Measurements from ENCODE around the gene CHCHD10. TPM values are rescaled to one million over a fixed set of nuclear protein-coding genes. Genes with fewer than 3 reads are reported as not detected.
A peak's percentile ranks its signal among the peaks of the same experiment; 100 is the strongest.

Gene CHCHD10
- total RNA-seq, 4 donors from 2014 or later = 26.7 to 46.4 (median 32.2) TPM

DNA sequence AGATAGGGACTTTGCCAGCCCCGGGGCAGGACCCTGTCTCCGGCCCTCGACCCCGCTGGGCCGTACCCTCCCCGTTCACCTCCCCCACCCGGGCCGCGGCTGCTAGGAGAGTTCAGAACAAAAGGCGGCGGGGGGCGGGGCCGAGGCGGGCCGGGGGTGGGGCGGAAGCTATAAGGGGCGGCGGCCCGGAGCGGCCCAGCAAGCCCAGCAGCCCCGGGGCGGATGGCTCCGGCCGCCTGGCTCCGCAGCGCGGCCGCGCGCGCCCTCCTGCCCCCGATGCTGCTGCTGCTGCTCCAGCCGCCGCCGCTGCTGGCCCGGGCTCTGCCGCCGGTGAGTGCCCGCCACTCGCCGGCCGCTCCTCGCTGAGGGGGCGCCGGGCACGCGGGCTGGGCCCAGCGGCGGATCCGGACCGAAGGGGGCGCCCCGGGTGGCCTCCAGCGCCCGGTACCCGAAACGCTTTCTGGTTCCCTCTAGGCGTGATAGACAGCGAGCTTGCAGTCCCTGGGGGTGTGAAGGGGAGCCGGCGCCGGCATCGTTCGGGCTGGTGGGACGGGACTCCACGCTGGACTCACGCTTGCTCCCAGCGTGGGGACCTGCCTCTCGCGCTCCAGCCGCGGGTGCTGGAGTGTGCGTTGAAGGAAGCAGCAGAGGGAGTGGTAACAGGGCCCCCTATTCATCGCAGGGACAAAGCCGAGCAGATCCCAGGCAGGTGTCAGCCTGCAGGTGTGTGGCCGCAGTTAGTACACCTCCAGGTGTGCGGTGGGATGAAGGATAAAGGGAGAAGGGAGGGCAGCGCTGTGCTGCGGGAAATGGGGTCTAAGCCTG lies 5.1 kb upstream of the CHCHD10 start, which contains the start of gene MMP11:
TSS of gene MMP11 (plus strand) at position 201 of the 825 bp plus-strand sequence. CDS start at position 223, 22 bp downstream.
- Histone ChIP-seq H3K36me3 (no peaks in the 10 kb centered on the region), H3K27ac (no peak within 1 kb of the TSS), H3K4me1 (peaks cover 49% of the 10 kb centered on the region), H3K4me3 (peak within 1 kb of the TSS; percentile 56), H3K9me3 (no peaks in the 10 kb centered on the region), H3K27me3 (no peaks in the 10 kb centered on the region)
- TF ChIP-seq EP300 (IDR thresholded peaks at IDR 0.05) = no peak
- no peak for TF ChIP-seq POLR2AphosphoS5 (IDR thresholded peaks at IDR 0.05)
- TF ChIP-seq POLR2A (IDR thresholded peaks at IDR 0.05) = no peak
- TF ChIP-seq, protein P1, sequence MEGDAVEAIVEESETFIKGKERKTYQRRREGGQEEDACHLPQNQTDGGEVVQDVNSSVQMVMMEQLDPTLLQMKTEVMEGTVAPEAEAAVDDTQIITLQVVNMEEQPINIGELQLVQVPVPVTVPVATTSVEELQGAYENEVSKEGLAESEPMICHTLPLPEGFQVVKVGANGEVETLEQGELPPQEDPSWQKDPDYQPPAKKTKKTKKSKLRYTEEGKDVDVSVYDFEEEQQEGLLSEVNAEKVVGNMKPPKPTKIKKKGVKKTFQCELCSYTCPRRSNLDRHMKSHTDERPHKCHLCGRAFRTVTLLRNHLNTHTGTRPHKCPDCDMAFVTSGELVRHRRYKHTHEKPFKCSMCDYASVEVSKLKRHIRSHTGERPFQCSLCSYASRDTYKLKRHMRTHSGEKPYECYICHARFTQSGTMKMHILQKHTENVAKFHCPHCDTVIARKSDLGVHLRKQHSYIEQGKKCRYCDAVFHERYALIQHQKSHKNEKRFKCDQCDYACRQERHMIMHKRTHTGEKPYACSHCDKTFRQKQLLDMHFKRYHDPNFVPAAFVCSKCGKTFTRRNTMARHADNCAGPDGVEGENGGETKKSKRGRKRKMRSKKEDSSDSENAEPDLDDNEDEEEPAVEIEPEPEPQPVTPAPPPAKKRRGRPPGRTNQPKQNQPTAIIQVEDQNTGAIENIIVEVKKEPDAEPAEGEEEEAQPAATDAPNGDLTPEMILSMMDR (IDR thresholded peaks at IDR 0.05) = no peak
- DNase-seq (ENCODE audit: low spot score in 2 of 2) = peak in 1 of 2 donors; percentile 77
- 30% methylated on average over 7 of the region's 79 CpGs for WGBS

DNA sequence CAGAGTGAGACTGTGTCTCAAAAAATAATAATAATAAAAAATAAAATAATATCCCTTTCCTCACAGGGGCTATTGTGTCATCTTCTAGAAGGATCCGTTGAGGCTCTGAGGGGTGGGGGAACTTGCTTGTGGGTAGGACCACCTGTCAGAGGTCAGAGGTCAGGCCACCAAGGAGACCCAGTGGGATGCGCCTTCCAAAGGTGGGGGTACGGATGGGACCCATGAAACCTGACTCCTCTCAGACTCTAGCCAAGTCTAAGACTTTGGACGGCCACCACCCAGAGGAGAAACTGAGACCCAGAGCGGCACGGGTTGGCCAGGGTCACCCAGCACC lies 4.5 kb upstream of the CHCHD10 start:
- 8% methylated on average over 4 of the region's 6 CpGs for WGBS
- peaks cover 54% of the 10 kb centered on the region for H3K4me1 ChIP-seq
- H3K27ac ChIP-seq = no peak overlapping the region
- TF ChIP-seq POLR2AphosphoS5 (IDR thresholded peaks at IDR 0.05) (no peak), EP300 (IDR thresholded peaks at IDR 0.05) (no peak), POLR2A (IDR thresholded peaks at IDR 0.05) (no peak)
- TF ChIP-seq, protein P1 (IDR thresholded peaks at IDR 0.05) = no peak
- no peaks in the 10 kb centered on the region for H3K27me3 ChIP-seq
- no peaks in the 10 kb centered on the region for H3K36me3 ChIP-seq
- peak overlapping the region; percentile 56 for H3K4me3 ChIP-seq
- no peaks in the 10 kb centered on the region for H3K9me3 ChIP-seq
- DNase-seq (ENCODE audit: low spot score in 2 of 2) = no peak

DNA sequence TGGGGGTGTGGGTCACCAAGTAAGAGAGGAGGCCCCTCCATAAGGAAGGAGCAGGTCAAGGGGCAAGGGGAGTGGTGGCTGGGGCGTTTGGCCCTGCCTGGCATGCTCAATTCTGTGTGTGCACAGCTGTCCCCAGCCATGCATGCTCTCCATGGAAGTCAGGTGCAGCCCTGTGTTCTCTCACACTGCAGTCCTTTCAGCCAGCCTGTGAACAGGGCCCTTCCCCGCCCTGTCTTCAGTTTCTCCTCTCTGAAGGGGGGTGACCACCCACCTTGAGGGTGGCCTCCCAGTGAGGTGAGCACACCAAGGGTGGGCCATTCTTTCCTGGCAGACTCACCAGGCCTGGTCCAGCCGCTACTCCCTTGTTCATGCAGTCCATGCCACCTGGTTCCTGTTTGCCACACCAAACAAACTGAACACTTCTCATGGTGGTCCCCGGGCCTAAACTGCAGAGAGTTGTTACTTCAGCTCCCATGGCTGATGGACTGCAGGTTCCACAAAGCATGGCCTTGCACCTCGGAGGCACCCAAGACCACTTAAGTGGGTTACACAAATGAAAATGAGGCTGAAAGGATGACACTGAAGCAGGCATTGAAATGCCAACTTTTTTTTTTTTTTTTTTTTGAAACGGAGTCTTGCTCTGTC lies 1.7 kb upstream of the CHCHD10 start:
- TF ChIP-seq EP300 (IDR thresholded peaks at IDR 0.05) (no peak), POLR2A (IDR thresholded peaks at IDR 0.05) (no peak), POLR2AphosphoS5 (IDR thresholded peaks at IDR 0.05) (no peak)
- TF ChIP-seq, protein P1 (IDR thresholded peaks at IDR 0.05) = no peak
- Histone ChIP-seq H3K4me3 (no peak overlapping the region), H3K27me3 (no peaks in the 10 kb centered on the region), H3K27ac (no peak overlapping the region), H3K36me3 (peaks cover 2% of the 10 kb centered on the region), H3K9me3 (no peaks in the 10 kb centered on the region), H3K4me1 (peaks cover 62% of the 10 kb centered on the region)
- WGBS = 86% methylated on average over 2 of the region's 6 CpGs
- no peak for DNase-seq (ENCODE audit: low spot score in 2 of 2)

DNA sequence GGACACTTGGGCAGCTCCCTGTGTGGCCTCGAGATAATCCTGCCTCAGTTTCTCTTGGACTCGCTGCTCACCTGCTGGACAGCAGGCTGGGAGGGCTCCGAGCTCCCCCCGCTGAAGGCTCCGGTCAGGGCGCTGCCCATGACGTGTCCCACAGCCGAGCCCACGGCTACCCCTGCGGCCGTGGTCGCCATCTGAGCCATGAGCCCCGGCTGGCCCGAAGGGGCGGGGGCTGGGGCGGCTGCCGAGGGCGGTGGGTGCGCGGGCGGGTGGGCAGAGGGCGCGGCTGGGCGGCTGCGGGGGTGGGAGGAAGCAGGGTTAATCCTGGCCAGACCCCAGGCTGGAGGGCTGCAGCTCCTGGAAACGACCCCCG lies 484 bp downstream of the CHCHD10 start:
- Histone ChIP-seq H3K4me1 (peaks cover 56% of the 10 kb centered on the region), H3K27ac (peak overlapping the region; percentile 86), H3K27me3 (no peaks in the 10 kb centered on the region), H3K9me3 (no peaks in the 10 kb centered on the region), H3K4me3 (peak overlapping the region; percentile 74), H3K36me3 (peaks cover 2% of the 10 kb centered on the region)
- DNase-seq (ENCODE audit: low spot score in 2 of 2) = no peak
- no peak for TF ChIP-seq POLR2AphosphoS5 (IDR thresholded peaks at IDR 0.05)
- no peak for TF ChIP-seq EP300 (IDR thresholded peaks at IDR 0.05)
- TF ChIP-seq POLR2A (IDR thresholded peaks at IDR 0.05) = no peak
- TF ChIP-seq, protein P1 (IDR thresholded peaks at IDR 0.05) = no peak
- 35% methylated on average over 5 of the region's 27 CpGs for WGBS
